CD14-positive monocyte (primary cell): ENCODE results near the gene ZNF384. TPM values are rescaled to one million over a fixed set of nuclear protein-coding genes. Genes with fewer than 3 reads are reported as not detected.

Experiments used
- DNase-seq, 3 donors: peaks; one replicate each; pipeline ENCODE4 v3.0.0-alpha.2; 2011 to 2022
- H2AFZ ChIP-seq: 2 replicates; pipeline ENCODE4 v1.6.0; 2012; ENCODE audit warnings: mild to moderate bottlenecking, low read depth, low read length, inconsistent platforms; ENCODE audit not compliant: insufficient read depth, poor library complexity, severe bottlenecking
- H3K27ac ChIP-seq, 2 donors: 1 replicate in 1 of 2; 2 replicates in 1 of 2; pipeline ENCODE4 v1.5.1; 2012 to 2013; ENCODE audit warnings: low read length in 2 of 2, control low read depth in 1 of 2, inconsistent platforms in 1 of 2, low read depth in 1 of 2, mild to moderate bottlenecking in 1 of 2
- H3K27me3 ChIP-seq, 2 donors: one replicate each; pipeline versions ENCODE4 v1.6.0 to v1.6.1; 2011 to 2013; ENCODE audit warnings: low read length in 2 of 2; ENCODE audit not compliant: control insufficient read depth in 2 of 2, insufficient read depth in 2 of 2
- H3K36me3 ChIP-seq, 2 donors: replicated peaks in 1 of 2; 1 replicate in 1 of 2; 2 replicates in 1 of 2; pipeline versions ENCODE4 v1.5.1 to v1.6.1; 2012 to 2013; ENCODE audit warnings: low read length in 2 of 2, control low read depth in 1 of 2, inconsistent platforms in 1 of 2, mild to moderate bottlenecking in 1 of 2; ENCODE audit not compliant: insufficient read depth in 2 of 2, control insufficient read depth in 1 of 2
- H3K4me1 ChIP-seq, 2 donors: 1 replicate in 1 of 2; 2 replicates in 1 of 2; pipeline versions ENCODE4 v1.5.1 to v1.6.1; 2012 to 2013; ENCODE audit warnings: low read length in 2 of 2, control low read depth in 1 of 2, inconsistent platforms in 1 of 2, mild to moderate bottlenecking in 1 of 2, moderate library complexity in 1 of 2; ENCODE audit not compliant: insufficient read depth in 2 of 2, control insufficient read depth in 1 of 2
- H3K4me2 ChIP-seq: replicated peaks from 2 replicates; pipeline ENCODE3; 2012; ENCODE audit warnings: low read length, moderate library complexity, mild to moderate bottlenecking; ENCODE audit not compliant: poor library complexity, severe bottlenecking; ENCODE audit errors: extremely low read depth
- H3K4me3 ChIP-seq, 3 experiments: fragments of 200-600 bp in 1 of 3; sonication (generic) in 1 of 3; replicated peaks in 1 of 3; 1 replicate in 2 of 3; 2 replicates in 1 of 3; pipeline ENCODE4 v1.5.1; 2011 to 2013; ENCODE audit warnings: low read length in 3 of 3, mild to moderate bottlenecking in 3 of 3, control low read depth in 2 of 3, low read depth in 2 of 3, inconsistent platforms in 1 of 3, moderate library complexity in 1 of 3
- H3K79me2 ChIP-seq: 2 replicates; pipeline ENCODE4 v1.6.0; 2012; ENCODE audit warnings: mild to moderate bottlenecking, control low read depth, inconsistent platforms, low read length, moderate library complexity; ENCODE audit not compliant: insufficient read depth
- H3K9ac ChIP-seq: 2 replicates; pipeline ENCODE4 v1.6.0; 2017; ENCODE audit warnings: low read length, mild to moderate bottlenecking; ENCODE audit not compliant: insufficient read depth, poor library complexity, severe bottlenecking
- H3K9me3 ChIP-seq, 2 donors: replicated peaks in 1 of 2; 1 replicate in 1 of 2; 2 replicates in 1 of 2; pipeline versions ENCODE4 v1.5.1 to v1.6.1; 2012 to 2013; ENCODE audit warnings: low read length in 2 of 2, control low read depth in 1 of 2; ENCODE audit not compliant: control insufficient read depth in 1 of 2, insufficient read depth in 1 of 2
- H4K20me1 ChIP-seq: 2 replicates; pipeline ENCODE4 v1.6.0; 2012; ENCODE audit warnings: mild to moderate bottlenecking, low read length, control low read depth, moderate library complexity; ENCODE audit not compliant: insufficient read depth
- H3K27ac Mint-ChIP-seq, 7 donors: one replicate each; pipeline ENCODE4 v1.8.0; 2020; ENCODE audit warnings: mild to moderate bottlenecking in 7 of 7, mixed read lengths in 7 of 7, moderate library complexity in 6 of 7, inconsistent platforms in 2 of 7
- H3K27me3 Mint-ChIP-seq, 3 donors: one replicate each; pipeline ENCODE4 v1.8.0; 2021 to 2022; ENCODE audit warnings: low read depth in 3 of 3, mild to moderate bottlenecking in 3 of 3, mixed read lengths in 3 of 3, moderate library complexity in 3 of 3, inconsistent platforms in 1 of 3
- H3K36me3 Mint-ChIP-seq, 2 donors: one replicate each; pipeline ENCODE4 v1.8.0; 2020; ENCODE audit warnings: mixed read lengths in 2 of 2, inconsistent platforms in 1 of 2, mild to moderate bottlenecking in 1 of 2
- H3K4me1 Mint-ChIP-seq: one replicate; pipeline ENCODE4 v1.8.0; 2020; ENCODE audit warnings: mild to moderate bottlenecking, mixed read lengths
- H3K4me3 Mint-ChIP-seq, 2 donors: one replicate each; pipeline ENCODE4 v1.8.0; 2020; ENCODE audit warnings: mild to moderate bottlenecking in 2 of 2, mixed read lengths in 2 of 2, moderate library complexity in 1 of 2
- H3K9me3 Mint-ChIP-seq, 7 donors: one replicate each; pipeline ENCODE4 v1.8.0; 2020 to 2022; ENCODE audit warnings: mixed read lengths in 7 of 7, mild to moderate bottlenecking in 6 of 7, moderate library complexity in 6 of 7, inconsistent platforms in 2 of 7
- WGBS: methylation state at CpG from one replicate; pipeline ENCODE4 v1.1.5; 2013; ENCODE audit warnings: missing lambda C conversion rate; ENCODE audit not compliant: insufficient coverage; 5-methylcytosine and 5-hydroxymethylcytosine counted together
- intact Hi-C, 2 donors: fragments of 100-400 bp; cut with micrococcal nuclease; formaldehyde crosslinking; loops; one replicate each; pipeline versions ENCODE4 v1.15.0 to v1.15.1; 2023
- polyA plus RNA-seq, 3 donors: library from polyadenylated mRNA; depleted of rRNA in 1 of 3; unstranded in 2 of 3; stranded (reverse) in 1 of 3; fragments of 300-500 nt in 2 of 3; fragments of >200 nt in 1 of 3; fragmentation: Illumina TruSeq in 2 of 3; gene quantifications; 1 replicate in 2 of 3; 2 replicates in 1 of 3; pipeline ENCODE4 v1.2.3, GENCODE V29; 2012 to 2021
- TF ChIP-seq, protein P1 (sequence below): fragments of 200-600 bp; IDR thresholded peaks from one replicate; pipeline ENCODE4 v1.8.0; 2022; ENCODE audit warnings: antibody characterized with exemption, mild to moderate bottlenecking

ZNF384 gene
- polyA plus RNA-seq, 3 donors: 9.6 to 87.0 (median 10.9) TPM

DNA sequence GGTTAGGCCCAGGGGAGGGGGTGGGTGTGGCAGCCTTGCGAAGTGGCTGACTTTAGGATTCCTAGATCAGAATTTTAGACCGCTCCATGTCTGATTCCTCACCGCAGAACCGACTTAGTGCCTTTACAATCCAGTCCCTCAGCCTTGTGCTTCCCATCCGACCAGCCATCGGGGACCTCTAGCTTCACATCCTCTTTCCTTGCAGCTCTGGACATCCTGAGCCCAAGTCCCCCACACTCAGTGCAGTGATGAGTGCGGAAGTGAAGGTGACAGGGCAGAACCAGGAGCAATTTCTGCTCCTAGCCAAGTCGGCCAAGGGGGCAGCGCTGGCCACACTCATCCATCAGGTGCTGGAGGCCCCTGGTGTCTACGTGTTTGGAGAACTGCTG lies 35.2 kb upstream of the ZNF384 start:
- H3K36me3 Mint-ChIP-seq: peaks cover 30 to 37% of the 10 kb centered on the region in 2 donors
- peak overlapping the region; percentile 97 to 98 for H3K27ac ChIP-seq
- H3K4me1 ChIP-seq: peaks cover 14 to 17% of the 10 kb centered on the region in 2 donors
- H3K9me3 ChIP-seq: no peaks in the 10 kb centered on the region
- H3K79me2 ChIP-seq: peaks cover 19% of the 10 kb centered on the region
- peaks cover 0 to 2% (median 0%) of the 10 kb centered on the region in 7 donors for H3K9me3 Mint-ChIP-seq
- TF ChIP-seq, protein P1, sequence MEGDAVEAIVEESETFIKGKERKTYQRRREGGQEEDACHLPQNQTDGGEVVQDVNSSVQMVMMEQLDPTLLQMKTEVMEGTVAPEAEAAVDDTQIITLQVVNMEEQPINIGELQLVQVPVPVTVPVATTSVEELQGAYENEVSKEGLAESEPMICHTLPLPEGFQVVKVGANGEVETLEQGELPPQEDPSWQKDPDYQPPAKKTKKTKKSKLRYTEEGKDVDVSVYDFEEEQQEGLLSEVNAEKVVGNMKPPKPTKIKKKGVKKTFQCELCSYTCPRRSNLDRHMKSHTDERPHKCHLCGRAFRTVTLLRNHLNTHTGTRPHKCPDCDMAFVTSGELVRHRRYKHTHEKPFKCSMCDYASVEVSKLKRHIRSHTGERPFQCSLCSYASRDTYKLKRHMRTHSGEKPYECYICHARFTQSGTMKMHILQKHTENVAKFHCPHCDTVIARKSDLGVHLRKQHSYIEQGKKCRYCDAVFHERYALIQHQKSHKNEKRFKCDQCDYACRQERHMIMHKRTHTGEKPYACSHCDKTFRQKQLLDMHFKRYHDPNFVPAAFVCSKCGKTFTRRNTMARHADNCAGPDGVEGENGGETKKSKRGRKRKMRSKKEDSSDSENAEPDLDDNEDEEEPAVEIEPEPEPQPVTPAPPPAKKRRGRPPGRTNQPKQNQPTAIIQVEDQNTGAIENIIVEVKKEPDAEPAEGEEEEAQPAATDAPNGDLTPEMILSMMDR: no peak
- intact Hi-C loops: loop anchor here (2.0 to 10.0 kb wide), 2 partner anchors 60 to 62 kb away; partner anchors contain the start of gene ING4 (in 2 of the 2)
- no peaks in the 10 kb centered on the region for H3K27me3 ChIP-seq
- H3K27ac Mint-ChIP-seq: peak overlapping the region; percentile 93 to 99 (median 98)
- peak; percentile 54 to 74 (median 60) for DNase-seq
- H3K36me3 ChIP-seq: peaks cover 22 to 33% of the 10 kb centered on the region in 2 donors
- H3K4me2 ChIP-seq: peak overlapping the region; percentile 93
- WGBS: 5% methylated on average over 7 of the region's 10 CpGs
- peak overlapping the region; percentile 88 for H3K9ac ChIP-seq
- peak overlapping the region; percentile 91 for H2AFZ ChIP-seq
- peaks cover 0 to 3% (median 1%) of the 10 kb centered on the region in 3 donors for H3K27me3 Mint-ChIP-seq
- H3K4me3 Mint-ChIP-seq: peak overlapping the region; percentile 93 to 99
- peaks cover 5% of the 10 kb centered on the region for H4K20me1 ChIP-seq
- H3K4me1 Mint-ChIP-seq: peaks cover 18% of the 10 kb centered on the region
- H3K4me3 ChIP-seq: peak overlapping the region; percentile 52 to 85 (median 81)

DNA sequence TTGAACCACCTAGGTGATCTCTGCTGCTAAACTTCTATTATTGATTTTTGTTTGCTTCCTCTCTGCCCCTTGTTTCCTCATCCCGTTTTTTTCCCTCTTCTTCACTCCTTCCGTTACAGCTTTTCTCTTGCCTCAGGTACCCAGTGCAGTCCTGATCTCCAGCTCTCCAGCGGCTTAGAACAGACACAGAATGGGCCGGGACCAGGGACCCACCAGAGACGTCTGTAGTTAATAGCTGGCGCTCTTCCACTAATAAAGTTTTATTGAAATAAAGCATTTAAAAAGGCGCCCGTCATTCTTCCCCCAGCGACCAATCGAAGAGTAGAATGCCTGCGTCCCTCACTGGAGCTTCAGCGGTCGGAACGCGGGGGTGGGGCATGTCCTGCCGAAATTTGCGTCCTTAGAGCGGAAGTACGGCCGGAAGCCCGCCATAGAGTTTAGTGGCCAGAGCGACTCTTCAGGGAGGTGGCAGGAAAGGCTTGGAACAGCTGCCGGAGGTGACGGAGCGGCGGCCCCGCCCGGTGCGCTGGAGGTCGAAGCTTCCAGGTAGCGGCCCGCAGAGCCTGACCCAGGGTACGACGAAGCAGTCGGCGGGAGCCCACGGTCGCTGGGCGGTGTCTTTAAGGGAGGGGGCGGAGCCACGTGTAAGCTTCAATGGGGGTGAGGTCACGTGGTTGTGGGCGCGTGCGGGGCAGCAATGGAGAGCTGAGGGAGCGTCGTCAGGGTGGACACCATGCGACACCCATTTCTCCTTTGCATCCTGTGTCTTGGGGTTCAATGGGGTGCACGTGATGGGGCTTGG lies 34.6 kb upstream of the ZNF384 start, which contains the start of gene COPS7A:
TSS of gene COPS7A (plus strand) at position 440 of the 802 bp plus-strand sequence. CDS start 611 bp downstream, outside the sequence.
- H3K79me2 ChIP-seq: peaks cover 19% of the 10 kb centered on the region
- peaks cover 16 to 27% of the 10 kb centered on the region in 2 donors for H3K36me3 ChIP-seq
- H2AFZ ChIP-seq: peak within 1 kb of the TSS; percentile 91
- H3K9ac ChIP-seq: peak within 1 kb of the TSS; percentile 88
- under 1% methylated on average over 43 of the region's 49 CpGs for WGBS
- H3K27me3 ChIP-seq: no peaks in the 10 kb centered on the region
- peak within 1 kb of the TSS; percentile 93 to 99 for H3K4me3 Mint-ChIP-seq
- H3K4me1 Mint-ChIP-seq: peaks cover 18% of the 10 kb centered on the region
- H3K9me3 Mint-ChIP-seq: peaks cover 0 to 2% (median 0%) of the 10 kb centered on the region in 7 donors
- intact Hi-C loops: loop anchor here (2.0 to 10.0 kb wide), 2 partner anchors 59 to 61 kb away; partner anchors contain the start of gene ING4 (in 2 of the 2)
- H4K20me1 ChIP-seq: peaks cover 5% of the 10 kb centered on the region
- H3K4me3 ChIP-seq: peak within 1 kb of the TSS; percentile 52 to 85 (median 81)
- peaks cover 14 to 17% of the 10 kb centered on the region in 2 donors for H3K4me1 ChIP-seq
- H3K36me3 Mint-ChIP-seq: peaks cover 24 to 31% of the 10 kb centered on the region in 2 donors
- peak; percentile 91 to 96 (median 94) for DNase-seq
- peak within 1 kb of the TSS; percentile 93 to 99 (median 98) for H3K27ac Mint-ChIP-seq
- peak within 1 kb of the TSS; percentile 97 to 98 for H3K27ac ChIP-seq
- TF ChIP-seq, protein P1: no peak
- H3K9me3 ChIP-seq: no peaks in the 10 kb centered on the region
- H3K27me3 Mint-ChIP-seq: peaks cover 0 to 3% (median 1%) of the 10 kb centered on the region in 3 donors
- H3K4me2 ChIP-seq: peak within 1 kb of the TSS; percentile 93
